GM12875 (cell line): ENCODE data around the gene CDH4.

Source experiments
- H3K4me3 ChIP-seq: one replicate; pipeline ENCODE4 v1.5.1; 2011; ENCODE audit warnings: low read depth, low read length, control low read depth
- TF ChIP-seq, protein P1 (sequence below): IDR thresholded peaks from 2 replicates; pipeline ENCODE4 v1.5.1; 2011; ENCODE audit warnings: low read depth, mild to moderate bottlenecking, control low read depth, inconsistent platforms, low read length, moderate library complexity, borderline replicate concordance; ENCODE audit not compliant: insufficient read depth

Gene CDH4

DNA sequence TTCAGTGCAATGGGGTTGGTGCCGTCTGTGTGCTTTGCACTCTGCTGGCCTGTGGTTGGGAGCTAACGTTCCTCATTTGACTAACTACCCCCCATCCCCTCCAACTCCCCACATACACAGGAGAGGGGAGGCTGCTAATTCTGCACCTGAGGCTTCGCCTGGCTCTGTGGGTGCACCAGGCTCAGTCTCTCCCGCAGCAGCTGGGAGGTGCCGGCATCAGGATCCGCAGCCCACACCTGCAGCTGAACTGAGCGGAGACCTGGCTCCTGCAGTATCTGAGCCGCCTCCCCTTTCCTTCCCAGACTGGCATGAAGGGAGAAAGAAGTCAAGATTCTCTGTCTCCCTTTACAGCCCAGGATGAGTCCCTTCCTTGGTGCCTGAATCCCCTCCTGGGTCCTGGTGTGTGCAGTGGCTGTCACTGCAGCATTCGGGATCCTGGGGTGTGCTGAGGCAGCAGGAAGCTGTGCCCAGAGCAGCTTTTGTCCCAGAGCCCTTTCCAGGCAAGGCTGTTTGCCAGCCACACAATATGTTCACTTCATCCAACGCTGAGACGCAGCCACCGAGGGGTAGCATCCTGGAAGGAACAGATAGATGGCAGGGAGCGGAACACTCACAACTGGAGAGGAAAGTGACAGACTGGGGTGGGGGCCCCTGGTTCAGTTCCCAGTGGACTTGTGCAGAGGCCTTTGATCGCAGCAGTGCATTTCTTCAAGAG is 70.2 kb downstream of the CDH4 start:
- TF ChIP-seq, protein P1, sequence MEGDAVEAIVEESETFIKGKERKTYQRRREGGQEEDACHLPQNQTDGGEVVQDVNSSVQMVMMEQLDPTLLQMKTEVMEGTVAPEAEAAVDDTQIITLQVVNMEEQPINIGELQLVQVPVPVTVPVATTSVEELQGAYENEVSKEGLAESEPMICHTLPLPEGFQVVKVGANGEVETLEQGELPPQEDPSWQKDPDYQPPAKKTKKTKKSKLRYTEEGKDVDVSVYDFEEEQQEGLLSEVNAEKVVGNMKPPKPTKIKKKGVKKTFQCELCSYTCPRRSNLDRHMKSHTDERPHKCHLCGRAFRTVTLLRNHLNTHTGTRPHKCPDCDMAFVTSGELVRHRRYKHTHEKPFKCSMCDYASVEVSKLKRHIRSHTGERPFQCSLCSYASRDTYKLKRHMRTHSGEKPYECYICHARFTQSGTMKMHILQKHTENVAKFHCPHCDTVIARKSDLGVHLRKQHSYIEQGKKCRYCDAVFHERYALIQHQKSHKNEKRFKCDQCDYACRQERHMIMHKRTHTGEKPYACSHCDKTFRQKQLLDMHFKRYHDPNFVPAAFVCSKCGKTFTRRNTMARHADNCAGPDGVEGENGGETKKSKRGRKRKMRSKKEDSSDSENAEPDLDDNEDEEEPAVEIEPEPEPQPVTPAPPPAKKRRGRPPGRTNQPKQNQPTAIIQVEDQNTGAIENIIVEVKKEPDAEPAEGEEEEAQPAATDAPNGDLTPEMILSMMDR = no peak
- no peak overlapping the region for H3K4me3 ChIP-seq

DNA sequence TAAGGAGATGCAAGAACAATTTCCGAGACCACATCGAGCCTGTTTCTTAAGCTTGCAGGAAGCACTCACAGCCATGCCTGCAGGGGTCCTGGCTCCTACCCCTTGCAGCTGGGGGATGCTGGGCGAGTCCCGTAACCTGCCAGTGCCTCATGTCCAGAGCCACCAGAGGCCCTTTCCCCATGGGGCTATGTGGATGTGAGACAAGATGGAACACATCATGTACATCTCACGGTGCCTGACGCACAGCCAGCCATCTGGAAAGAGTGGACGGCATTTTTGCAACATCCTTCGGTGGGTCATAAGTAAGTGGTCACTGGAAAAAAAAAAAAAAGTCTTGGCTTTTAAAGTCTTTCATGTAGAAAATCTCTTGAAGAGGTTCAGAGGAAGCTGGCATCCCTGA is 72.8 kb downstream of the CDH4 start:
- TF ChIP-seq, protein P1 = no peak
- no peak overlapping the region for H3K4me3 ChIP-seq

DNA sequence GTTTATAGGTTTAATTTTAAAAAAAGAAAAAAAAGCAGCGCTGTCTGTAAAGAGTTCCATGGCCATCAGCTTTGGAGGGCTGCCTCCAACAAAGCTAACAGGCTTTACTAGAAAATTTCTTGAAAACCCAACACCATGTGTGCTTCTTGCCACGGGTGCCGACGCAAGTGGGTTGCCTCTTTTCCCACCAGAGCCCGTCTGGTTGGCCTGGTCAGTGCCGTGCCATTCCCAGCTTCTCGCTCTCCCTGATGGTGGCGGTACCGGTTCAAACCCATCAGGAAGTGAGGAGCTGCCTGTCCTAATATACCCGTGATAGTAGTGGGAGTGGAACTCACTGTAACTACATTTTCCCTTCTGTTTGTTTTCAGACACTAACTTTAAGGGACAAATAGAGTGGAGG is 73.7 kb downstream of the CDH4 start:
- no peak overlapping the region for H3K4me3 ChIP-seq
- TF ChIP-seq, protein P1 = no peak

DNA sequence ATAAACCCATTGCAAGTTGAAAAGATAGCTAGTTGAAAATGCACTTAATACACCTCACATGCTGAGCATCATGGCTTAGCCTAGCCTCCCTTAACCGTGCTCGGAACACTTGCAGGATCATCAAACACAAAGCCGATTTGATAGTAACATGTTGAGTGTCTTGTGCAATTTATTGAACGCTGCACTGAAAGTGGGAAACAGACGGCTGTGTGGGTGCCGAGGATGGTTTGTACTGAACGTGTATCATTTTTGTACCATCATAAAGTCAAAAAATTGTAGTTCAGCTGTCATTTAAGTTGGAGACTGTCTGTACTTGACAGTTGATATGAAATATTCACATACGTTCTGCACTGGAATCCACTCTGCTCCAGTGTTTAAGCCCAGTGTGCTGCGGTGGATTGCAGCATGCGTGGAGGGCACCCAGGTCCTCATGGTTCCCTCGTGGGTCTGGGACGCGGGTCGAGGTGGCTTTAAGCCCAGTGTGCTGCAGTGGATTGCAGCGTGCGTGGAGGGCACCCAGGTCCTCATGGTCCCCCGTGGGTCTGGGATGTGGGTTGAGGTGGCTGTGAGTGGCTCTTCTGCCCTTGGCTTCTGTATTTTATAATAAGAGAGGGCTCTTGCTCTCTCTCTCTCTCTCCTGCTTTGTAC is 77.0 kb downstream of the CDH4 start:
- TF ChIP-seq, protein P1 = no peak
- H3K4me3 ChIP-seq = no peak overlapping the region

DNA sequence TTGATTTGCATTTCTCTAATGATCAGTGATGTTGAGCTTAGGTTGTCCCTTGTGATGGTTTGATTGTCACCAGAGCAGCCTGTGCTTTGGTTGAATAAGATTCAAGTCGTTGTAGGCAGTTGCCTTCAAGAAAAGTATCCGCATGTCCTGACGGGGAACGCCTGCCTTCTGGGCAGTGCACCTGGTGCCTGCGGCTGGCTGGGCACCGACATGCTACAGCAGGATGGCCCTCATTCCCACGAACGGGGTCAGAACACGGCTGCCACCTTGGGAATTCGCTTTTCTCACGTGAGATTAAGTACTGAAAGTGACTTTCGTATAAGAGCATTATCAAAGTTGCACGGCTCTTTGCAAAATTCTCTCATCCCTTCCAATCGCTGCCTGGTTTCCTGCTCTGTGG is 78.4 kb downstream of the CDH4 start:
- TF ChIP-seq, protein P1 = no peak
- no peak overlapping the region for H3K4me3 ChIP-seq

DNA sequence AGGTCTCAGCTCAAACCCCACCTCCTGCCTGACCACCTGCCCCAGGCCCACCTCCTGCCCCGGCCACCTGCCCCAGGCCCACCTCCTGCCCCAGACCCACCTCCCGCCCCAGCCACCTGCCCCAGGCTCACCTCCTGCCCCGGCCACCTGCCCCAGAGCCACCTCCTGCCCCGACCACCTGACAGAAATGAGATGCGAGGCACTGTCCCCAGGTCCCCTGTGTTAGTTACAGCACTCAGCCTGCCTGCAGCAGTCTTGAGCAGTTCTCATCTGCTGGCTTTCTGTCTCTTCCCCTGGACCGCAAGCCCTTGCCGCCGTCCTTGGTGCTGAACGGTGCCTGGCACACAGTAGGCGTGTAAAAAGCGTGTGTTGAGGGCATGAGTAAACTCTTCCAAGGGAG is 79.5 kb downstream of the CDH4 start:
- H3K4me3 ChIP-seq = no peak overlapping the region
- TF ChIP-seq, protein P1 = no peak
